Osteocyte (in vitro differentiated cells): ENCODE data around the gene GJA5. TPM values are rescaled to one million over a fixed set of nuclear protein-coding genes. Genes with fewer than 3 reads are reported as not detected.

Experiments
- DNase-seq: peaks from one replicate; pipeline ENCODE4 v3.0.0; 2021; ENCODE audit warnings: mixed read lengths; ENCODE audit not compliant: unreplicated experiment; ENCODE audit errors: extremely low spot score
- H3K27ac Mint-ChIP-seq: one replicate; pipeline ENCODE4 v1.8.0; 2021; ENCODE audit warnings: mild to moderate bottlenecking, mixed read lengths; ENCODE audit not compliant: unreplicated experiment
- H3K27me3 Mint-ChIP-seq: one replicate; pipeline ENCODE4 v1.8.0; 2021; ENCODE audit warnings: mixed read lengths; ENCODE audit not compliant: unreplicated experiment
- H3K36me3 Mint-ChIP-seq: one replicate; pipeline ENCODE4 v1.8.0; 2021; ENCODE audit warnings: mixed read lengths; ENCODE audit not compliant: unreplicated experiment
- H3K4me1 Mint-ChIP-seq: one replicate; pipeline ENCODE4 v1.8.0; 2021; ENCODE audit warnings: mixed read lengths; ENCODE audit not compliant: unreplicated experiment
- H3K4me3 Mint-ChIP-seq: one replicate; pipeline ENCODE4 v1.8.0; 2021; ENCODE audit warnings: mild to moderate bottlenecking, moderate library complexity, mixed read lengths; ENCODE audit not compliant: unreplicated experiment
- H3K9me3 Mint-ChIP-seq: one replicate; pipeline ENCODE4 v1.8.0; 2021; ENCODE audit warnings: mixed read lengths; ENCODE audit not compliant: unreplicated experiment
- total RNA-seq: library from RNA; stranded (reverse); gene quantifications from 2 replicates; pipeline ENCODE4 v1.2.1, GENCODE V29; 2021
- TF ChIP-seq, protein P1 (sequence below): fragments of 200-600 bp; sonication (generic); IDR thresholded peaks from 2 replicates; pipeline ENCODE4 v1.5.0; 2021; ENCODE audit warnings: antibody characterized with exemption, mild to moderate bottlenecking, moderate library complexity

GJA5 gene
- total RNA-seq, 1 donor from 2014 or later, result not detected

DNA sequence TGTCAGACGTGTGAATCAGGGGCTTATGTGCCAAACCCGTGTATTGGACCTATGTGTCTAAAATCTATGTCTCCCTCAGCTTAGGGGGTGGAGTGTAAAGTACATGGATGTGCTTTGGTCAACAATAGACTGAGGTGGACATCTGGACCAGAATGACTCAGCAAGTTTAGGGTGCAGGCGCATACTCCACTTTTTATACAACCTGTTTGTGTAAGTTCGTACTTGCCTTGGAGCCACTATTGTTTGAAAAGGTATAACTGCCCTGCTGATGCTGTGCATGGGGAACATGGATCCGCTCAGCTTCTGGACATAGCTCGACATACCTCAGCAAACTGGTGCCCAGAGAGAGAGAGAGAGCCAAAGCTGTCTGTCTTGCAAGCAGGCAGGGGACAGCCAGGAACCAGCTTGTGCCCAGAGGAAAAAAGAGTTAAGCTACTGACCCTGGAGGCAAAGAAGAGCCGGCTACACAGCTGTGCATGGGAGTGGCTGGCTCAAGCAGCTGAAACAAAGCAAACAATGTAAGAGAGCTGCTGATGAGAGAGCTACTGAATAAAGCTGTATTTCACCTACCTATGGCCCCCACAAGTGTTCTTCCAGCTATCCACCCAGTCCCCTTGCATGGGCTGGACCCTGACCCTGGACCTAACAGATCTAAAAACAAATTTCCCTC, 41.2 kb downstream of the GJA5 start:
- Mint-ChIP-seq H3K27me3 (peaks cover 33% of the 10 kb centered on the region), H3K27ac (no peak overlapping the region), H3K36me3 (no peaks in the 10 kb centered on the region), H3K4me3 (no peak overlapping the region), H3K4me1 (no peaks in the 10 kb centered on the region), H3K9me3 (no peaks in the 10 kb centered on the region)
- TF ChIP-seq, protein P1, sequence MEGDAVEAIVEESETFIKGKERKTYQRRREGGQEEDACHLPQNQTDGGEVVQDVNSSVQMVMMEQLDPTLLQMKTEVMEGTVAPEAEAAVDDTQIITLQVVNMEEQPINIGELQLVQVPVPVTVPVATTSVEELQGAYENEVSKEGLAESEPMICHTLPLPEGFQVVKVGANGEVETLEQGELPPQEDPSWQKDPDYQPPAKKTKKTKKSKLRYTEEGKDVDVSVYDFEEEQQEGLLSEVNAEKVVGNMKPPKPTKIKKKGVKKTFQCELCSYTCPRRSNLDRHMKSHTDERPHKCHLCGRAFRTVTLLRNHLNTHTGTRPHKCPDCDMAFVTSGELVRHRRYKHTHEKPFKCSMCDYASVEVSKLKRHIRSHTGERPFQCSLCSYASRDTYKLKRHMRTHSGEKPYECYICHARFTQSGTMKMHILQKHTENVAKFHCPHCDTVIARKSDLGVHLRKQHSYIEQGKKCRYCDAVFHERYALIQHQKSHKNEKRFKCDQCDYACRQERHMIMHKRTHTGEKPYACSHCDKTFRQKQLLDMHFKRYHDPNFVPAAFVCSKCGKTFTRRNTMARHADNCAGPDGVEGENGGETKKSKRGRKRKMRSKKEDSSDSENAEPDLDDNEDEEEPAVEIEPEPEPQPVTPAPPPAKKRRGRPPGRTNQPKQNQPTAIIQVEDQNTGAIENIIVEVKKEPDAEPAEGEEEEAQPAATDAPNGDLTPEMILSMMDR, result no peak
- no peak for DNase-seq

DNA sequence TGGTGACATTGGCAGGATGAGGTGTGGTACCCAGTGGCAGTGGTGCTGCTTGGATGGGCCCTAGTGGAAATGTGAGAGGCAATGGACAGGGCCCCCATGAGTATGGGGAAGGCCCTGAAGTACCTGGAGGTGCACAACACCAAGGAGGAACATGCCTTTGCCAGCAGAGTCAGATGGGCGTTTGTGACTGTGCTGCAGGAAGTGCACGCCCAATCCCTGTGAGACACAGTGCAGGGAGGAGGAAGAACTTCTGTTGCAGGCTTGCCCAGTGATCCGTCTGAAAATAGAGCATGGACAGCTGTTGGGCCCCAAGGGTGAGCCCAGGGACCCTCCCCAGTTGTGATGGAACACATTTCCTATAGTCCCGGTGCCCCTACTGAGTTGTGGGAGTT, 42.7 kb downstream of the GJA5 start:
- no peak overlapping the region for H3K4me3 Mint-ChIP-seq
- no peak for DNase-seq
- no peaks in the 10 kb centered on the region for H3K36me3 Mint-ChIP-seq
- H3K9me3 Mint-ChIP-seq, result no peaks in the 10 kb centered on the region
- H3K27me3 Mint-ChIP-seq, result peaks cover 33% of the 10 kb centered on the region
- no peaks in the 10 kb centered on the region for H3K4me1 Mint-ChIP-seq
- TF ChIP-seq, protein P1, result no peak
- no peak overlapping the region for H3K27ac Mint-ChIP-seq

DNA sequence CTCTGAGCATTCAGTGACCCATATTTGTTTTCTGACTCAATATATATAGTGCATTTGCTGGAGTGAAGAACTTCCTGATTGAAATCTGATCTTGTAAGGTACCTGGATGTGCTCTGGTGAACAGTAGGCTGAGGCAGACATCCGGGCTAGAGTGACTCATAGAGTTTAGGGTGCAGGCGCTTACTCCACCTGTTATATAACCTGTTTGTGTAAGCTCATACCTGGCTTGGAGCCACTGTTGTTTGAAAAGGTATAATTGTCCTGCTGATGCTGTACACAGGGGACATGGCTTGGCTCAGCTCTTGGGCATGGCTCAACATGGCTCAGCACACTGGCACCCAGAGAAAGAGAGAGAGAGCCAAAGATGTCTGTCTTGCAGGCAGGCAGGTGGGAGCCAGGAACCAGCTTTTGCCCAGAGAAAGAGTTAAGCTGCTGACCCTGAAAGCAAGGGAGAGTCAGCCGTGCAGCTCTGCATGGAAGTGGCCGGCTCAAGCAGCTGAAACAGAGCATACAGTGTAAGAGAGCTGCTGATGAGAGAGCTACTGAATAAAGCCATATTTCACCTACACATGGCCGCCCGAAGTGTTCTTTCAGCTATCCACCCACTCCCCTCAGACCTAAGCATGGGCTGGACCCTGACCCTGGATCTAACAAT, 43.2 kb downstream of the GJA5 start:
- no peaks in the 10 kb centered on the region for H3K4me1 Mint-ChIP-seq
- no peak overlapping the region for H3K4me3 Mint-ChIP-seq
- peaks cover 36% of the 10 kb centered on the region for H3K27me3 Mint-ChIP-seq
- H3K36me3 Mint-ChIP-seq, result no peaks in the 10 kb centered on the region
- TF ChIP-seq, protein P1, result no peak
- H3K27ac Mint-ChIP-seq, result no peak overlapping the region
- no peak for DNase-seq
- H3K9me3 Mint-ChIP-seq, result no peaks in the 10 kb centered on the region

DNA sequence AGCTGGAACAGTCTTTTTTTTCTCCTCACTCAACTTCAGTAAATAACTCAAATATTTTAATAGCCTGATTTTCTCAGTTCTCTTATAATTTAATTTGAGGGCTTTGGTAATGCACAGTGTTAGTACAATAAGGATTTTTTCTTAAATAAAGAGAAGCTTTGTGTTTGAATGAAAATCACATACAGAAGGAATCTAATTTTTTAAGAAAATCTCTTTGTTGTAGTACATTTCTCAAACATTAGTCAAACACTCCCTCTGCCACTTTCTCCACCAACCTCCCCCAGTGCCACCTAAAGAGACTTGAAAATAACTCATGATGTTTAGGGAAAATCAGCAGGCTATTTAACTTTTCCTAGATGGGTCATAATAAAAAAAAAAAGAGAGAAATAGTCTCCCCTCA, 47.8 kb downstream of the GJA5 start:
- Mint-ChIP-seq H3K27me3 (peaks cover 53% of the 10 kb centered on the region), H3K4me3 (no peak overlapping the region), H3K4me1 (no peaks in the 10 kb centered on the region), H3K36me3 (no peaks in the 10 kb centered on the region), H3K9me3 (no peaks in the 10 kb centered on the region), H3K27ac (no peak overlapping the region)
- DNase-seq, result no peak
- TF ChIP-seq, protein P1, result no peak

Other genes with a start within 250 kb of the GJA5 start
- 30.8 and 32.5 TPM in 2 replicates for gene BCL9, start 219.1 kb downstream of the GJA5 start, total RNA-seq
- 12.1 and 12.6 TPM in 2 replicates for gene ACP6, start 90.1 kb downstream of the GJA5 start, total RNA-seq
- gene GJA8, start 142.2 kb upstream of the GJA5 start, total RNA-seq, result not detected in 2 replicates
- 12.6 and 14.4 TPM in 2 replicates for gene GPR89B, start 167.8 kb upstream of the GJA5 start, total RNA-seq